Medulla oblongata (tissue), 1 donor: ENCODE data around the gene ANKS1B.
A peak's percentile ranks its signal among the peaks of the same experiment; 100 is the strongest.

Source experiments
- DNase-seq: peaks from one replicate; pipeline ENCODE4 v3.0.0-alpha.2; 2015; ENCODE audit errors: extremely low spot score

The ANKS1B gene

GRCh38 chr12:98954506-98954905, 1030.2 kb downstream of the ANKS1B start:
- no peak for DNase-seq

- no peak for DNase-seq
Observed at GRCh38 chr12:98951406-98951805, 1033.3 kb downstream of the ANKS1B start.

- no peak for DNase-seq
Observed at GRCh38 chr12:98948343-98948949, 1036.3 kb downstream of the ANKS1B start.

GRCh38 chr12:98945864-98946263, 1038.9 kb downstream of the ANKS1B start:
- DNase-seq: no peak

GRCh38 chr12:98939926-98940325, 1044.8 kb downstream of the ANKS1B start:
- DNase-seq: no peak

- peak; percentile 76 for DNase-seq
Observed at GRCh38 chr12:98939350-98939749, 1045.4 kb downstream of the ANKS1B start.

GRCh38 chr12:98935847-98936246, 1048.9 kb downstream of the ANKS1B start:
- DNase-seq: no peak

- no peak for DNase-seq
Observed at GRCh38 chr12:98922871-98923270, 1061.9 kb downstream of the ANKS1B start.

GRCh38 chr12:98918176-98918863, 1066.4 kb downstream of the ANKS1B start:
- DNase-seq: no peak

GRCh38 chr12:98916106-98916505, 1068.6 kb downstream of the ANKS1B start:
- DNase-seq: no peak

GRCh38 chr12:98912401-98912974, 1072.2 kb downstream of the ANKS1B start:
- DNase-seq: no peak

- no peak for DNase-seq
Observed at GRCh38 chr12:98911396-98911795, 1073.3 kb downstream of the ANKS1B start.

- no peak for DNase-seq
Observed at GRCh38 chr12:98909746-98910145, 1075.0 kb downstream of the ANKS1B start.

GRCh38 chr12:98908866-98909265, 1075.9 kb downstream of the ANKS1B start:
- no peak for DNase-seq

- no peak for DNase-seq
Observed at GRCh38 chr12:98903875-98904274, 1080.9 kb downstream of the ANKS1B start.

GRCh38 chr12:98901189-98901588, 1083.5 kb downstream of the ANKS1B start:
- no peak for DNase-seq

GRCh38 chr12:98896938-98897337, 1087.8 kb downstream of the ANKS1B start:
- DNase-seq: no peak

- DNase-seq: peak; percentile 35
Observed at GRCh38 chr12:98895086-98895651, 1089.6 kb downstream of the ANKS1B start.

- peak; percentile 66 for DNase-seq
Observed at GRCh38 chr12:98894412-98895085, 1090.2 kb downstream of the ANKS1B start.

- DNase-seq: peak; percentile 35
Observed at GRCh38 chr12:98893675-98894411, 1090.9 kb downstream of the ANKS1B start.

GRCh38 chr12:98893126-98893674, 1091.5 kb downstream of the ANKS1B start:
- DNase-seq: peak; percentile 73
